Ovary (tissue), 3 donors: ENCODE data around the gene ABHD15.

Experiments used
- EP300 ChIP-seq: sonication (generic); formaldehyde crosslinking; IDR thresholded peaks from one replicate; pipeline ENCODE4 v1.6.1; 2017; ENCODE audit warnings: antibody characterized with exemption
- TF ChIP-seq, protein P1 (sequence below), 3 donors: fragments of 450-650 bp in 2 of 3; fragments of 200-600 bp in 1 of 3; IDR thresholded peaks; one replicate each; pipeline versions ENCODE4 v1.5.1 to v1.8.0; 2016 to 2022; ENCODE audit warnings: antibody characterized with exemption in 3 of 3, mild to moderate bottlenecking in 1 of 3
- donor health status: DM: no; HTN: no; CAD: no.

DNA sequence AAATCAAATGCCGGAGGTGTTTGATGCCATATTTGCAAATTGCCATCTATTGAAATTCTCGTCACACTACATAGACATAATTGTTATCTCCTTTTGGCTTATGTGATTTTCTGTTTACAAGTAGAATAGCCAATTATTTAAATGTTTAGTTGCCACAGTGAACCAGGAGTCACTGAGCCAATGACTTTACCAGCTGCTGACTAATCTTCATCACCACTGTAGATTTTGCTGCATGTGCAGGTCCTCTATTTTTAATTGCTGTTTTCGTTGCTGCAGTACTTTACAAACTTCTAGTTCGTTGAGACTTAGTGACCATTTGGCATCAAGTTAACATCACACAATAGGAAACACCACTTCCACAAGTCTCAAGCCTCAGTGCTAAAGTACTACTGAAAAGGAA is 22.8 kb downstream of the ABHD15 start:
- TF ChIP-seq, protein P1, sequence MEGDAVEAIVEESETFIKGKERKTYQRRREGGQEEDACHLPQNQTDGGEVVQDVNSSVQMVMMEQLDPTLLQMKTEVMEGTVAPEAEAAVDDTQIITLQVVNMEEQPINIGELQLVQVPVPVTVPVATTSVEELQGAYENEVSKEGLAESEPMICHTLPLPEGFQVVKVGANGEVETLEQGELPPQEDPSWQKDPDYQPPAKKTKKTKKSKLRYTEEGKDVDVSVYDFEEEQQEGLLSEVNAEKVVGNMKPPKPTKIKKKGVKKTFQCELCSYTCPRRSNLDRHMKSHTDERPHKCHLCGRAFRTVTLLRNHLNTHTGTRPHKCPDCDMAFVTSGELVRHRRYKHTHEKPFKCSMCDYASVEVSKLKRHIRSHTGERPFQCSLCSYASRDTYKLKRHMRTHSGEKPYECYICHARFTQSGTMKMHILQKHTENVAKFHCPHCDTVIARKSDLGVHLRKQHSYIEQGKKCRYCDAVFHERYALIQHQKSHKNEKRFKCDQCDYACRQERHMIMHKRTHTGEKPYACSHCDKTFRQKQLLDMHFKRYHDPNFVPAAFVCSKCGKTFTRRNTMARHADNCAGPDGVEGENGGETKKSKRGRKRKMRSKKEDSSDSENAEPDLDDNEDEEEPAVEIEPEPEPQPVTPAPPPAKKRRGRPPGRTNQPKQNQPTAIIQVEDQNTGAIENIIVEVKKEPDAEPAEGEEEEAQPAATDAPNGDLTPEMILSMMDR (IDR thresholded peaks at IDR 0.05), result no peak
- no peak for TF ChIP-seq EP300
